Germinal center (tissue), 1 donor: ENCODE data around the gene CCDC85A.

ENCODE experiments used
- DNase-seq: peaks from one replicate; pipeline ENCODE4 v3.0.0; 2012; ENCODE audit warnings: mixed read lengths, low spot score

CCDC85A gene

GRCh38 chr2:56372071-56372656 is 188.4 kb downstream of the CCDC85A start:
- no peak for DNase-seq

DNA sequence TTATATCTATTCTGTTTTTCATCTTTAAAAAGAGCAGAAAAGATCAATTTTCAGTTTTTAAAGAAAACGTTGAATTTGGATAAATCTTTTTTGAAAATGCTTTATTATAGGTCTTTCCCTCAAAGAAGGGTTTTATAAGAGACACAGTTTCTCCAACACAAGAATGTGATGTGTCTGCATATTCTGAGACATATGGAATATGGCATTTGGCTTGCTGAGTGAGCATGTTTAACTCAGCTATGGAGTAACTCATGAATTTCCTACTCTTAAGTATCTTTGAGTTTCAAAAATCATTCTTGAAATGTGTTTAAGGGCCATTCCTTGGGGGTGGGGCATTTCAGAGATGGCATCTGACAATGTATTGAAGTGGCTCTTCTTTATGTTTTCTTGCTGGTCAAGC is 191.5 kb downstream of the CCDC85A start:
- DNase-seq, result no peak

DNA sequence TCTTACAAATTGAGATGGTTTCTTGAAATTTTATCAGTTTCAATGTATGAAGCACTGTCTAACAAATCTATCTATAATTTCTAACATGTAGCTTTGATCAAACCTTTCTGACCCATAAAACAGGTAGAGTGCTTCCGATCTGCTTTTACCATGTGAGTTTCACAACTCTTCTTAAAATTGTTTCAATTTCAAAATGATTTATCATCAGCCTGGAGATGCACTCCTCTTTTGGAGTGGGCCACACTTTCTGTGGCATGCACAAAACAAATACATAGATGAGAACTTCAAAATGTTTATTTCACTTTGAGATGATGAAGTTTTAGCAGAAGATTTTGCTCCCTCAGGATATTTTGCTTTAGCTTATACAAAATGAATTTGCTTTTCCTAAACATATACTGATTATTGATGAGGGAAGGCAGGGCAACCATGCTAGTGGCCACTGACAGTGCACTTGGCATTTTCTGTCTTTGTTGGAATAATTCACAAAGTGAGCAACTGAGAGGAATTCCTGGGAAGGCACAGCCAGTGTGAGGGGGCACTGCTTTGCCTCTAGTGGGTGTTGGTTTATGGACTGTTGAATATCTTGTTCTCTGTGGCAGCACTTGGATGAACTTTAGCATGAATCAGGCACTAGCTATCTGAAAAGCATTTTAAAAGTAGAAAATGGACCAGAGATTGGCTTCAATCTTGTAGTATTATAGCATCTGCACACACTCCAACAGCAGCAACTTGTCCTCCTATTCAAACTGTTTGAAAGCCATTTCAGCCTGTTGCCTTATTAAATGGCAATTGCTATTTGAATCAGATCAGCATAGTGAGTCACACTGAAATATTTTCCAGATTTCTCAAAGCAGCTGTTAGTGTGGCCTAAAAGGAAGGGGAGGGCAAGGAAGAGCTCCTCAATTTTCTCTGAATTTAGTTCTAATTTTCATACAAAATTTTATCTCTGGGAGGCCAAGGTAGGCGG is 193.2 kb downstream of the CCDC85A start:
- no peak for DNase-seq

DNA sequence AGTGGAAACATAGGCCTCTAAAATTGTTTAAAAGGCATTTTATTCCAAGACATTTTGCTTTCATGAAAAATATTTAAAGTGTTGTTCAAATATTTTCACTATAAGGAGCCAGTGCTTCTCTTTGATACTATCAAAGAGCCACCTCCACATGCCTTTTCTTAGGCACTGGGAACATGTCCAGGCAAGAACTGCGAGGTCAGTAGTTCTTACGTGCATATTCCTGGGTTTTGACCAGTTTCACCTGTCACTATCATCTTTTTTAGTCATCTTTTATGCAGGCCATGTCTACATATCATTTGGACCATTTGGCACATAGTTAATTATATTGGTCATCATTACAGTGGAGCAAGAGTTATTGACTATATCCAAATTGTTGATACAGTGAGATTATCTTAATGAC is 195.3 kb downstream of the CCDC85A start:
- no peak for DNase-seq

- DNase-seq, result no peak
Measured at GRCh38 chr2:56380861-56381260, 197.1 kb downstream of the CCDC85A start.

DNA sequence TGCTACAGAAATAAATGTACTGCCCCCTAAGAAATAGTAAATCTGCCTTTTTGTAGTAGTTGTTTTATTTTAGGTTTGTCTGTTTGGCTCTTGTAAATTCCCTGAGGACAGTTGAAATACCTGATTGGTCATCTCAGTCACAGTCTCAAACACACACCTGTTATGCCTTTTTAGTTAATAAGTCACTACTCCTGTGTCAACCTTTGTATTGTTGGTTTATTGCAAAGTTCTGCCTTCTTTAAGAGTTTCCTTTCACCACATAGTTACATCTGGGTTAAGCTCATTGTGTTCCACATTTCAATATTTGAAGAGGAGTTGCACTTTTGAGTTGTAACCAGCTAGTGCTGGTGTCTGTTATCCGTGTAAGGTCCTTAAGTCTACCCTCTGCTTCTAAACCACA is 198.7 kb downstream of the CCDC85A start:
- DNase-seq, result no peak

DNA sequence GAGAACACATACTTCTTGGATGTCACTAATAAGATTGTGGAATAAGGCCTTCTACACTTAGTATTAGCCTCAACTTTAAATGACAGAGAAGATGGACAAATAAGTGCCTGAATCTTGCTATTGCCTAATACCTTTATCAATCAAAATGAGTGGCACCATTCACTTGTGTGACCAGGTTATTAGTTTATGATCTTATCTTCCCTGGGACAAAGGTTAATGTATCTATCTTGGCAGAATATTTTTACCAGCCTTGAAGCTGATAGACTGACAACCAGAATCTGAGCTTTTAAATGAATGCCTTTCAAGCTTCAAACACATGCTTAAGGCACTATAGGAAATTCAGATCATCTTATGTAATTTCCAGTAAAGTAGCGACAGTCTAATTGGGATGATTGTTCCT is 202.9 kb downstream of the CCDC85A start:
- DNase-seq, result no peak

GRCh38 chr2:56390644-56391043 is 206.9 kb downstream of the CCDC85A start:
- DNase-seq, result no peak

DNA sequence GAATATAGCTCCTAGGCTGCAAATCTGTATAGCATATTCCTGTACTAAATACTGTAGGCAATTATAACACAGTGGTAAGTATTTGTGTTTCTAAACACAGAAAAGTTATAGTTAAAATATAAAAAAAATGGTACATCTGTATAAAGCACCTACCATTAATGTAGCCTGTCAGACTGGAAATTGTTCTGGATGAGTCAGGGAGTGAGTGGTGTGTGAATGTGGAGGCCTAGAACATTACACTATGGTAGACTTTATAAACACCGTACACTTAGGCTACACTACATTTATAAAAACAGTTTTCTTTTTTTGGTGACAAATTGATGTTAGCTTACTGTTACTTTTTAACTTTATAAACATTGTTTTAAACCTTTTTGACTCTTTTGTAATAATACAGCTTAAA is 226.3 kb downstream of the CCDC85A start:
- no peak for DNase-seq

DNA sequence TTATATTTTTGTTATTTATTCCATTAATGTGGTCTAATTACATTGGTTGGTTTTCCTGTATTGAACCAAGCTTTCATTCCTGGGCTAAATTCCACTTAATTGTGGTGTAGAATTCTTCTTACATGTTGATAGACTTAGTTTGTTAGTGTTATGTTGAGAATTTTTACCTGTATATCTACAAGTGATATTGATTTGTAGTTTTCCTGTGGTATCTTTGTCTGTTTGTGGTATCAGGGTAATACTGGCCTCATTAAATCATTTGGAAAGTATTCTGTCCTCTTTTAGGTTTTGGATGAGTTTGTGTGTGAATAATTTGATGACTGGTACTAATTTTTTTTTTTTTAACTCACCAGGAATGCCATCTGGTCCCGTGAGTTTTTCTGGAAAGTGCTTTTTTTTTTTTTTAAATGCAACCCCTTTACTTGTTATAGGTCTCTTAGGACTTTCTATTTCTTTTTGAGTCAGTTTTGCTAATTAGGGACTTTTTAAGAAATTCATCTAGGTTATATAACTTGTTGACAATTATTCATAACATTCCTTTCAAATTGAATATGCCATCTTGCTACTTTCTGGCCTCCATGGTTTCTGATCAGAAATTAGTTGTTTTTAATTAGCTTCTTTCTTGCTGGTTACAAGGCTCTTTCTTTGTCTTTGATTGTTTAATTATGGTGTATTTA is 232.8 kb downstream of the CCDC85A start:
- DNase-seq, result no peak
